Measurements from ENCODE around the gene LYRM9.
"Not testable (repeated sequence)": the region's sequence is repeated elsewhere in the genome, so short reads cannot be mapped to it uniquely, and the experiment has no call there.

LYRM9 gene

GRCh38 chr17:27872776-27873175 lies 20.4 kb downstream of the LYRM9 start:
- no peak for DNase-seq

- no peak for DNase-seq
These were observed 21.8 kb downstream of the LYRM9 start for GRCh38 chr17:27871407-27871806.

GRCh38 chr17:27870345-27870744 lies 22.8 kb downstream of the LYRM9 start:
- no peak for DNase-seq

- DNase-seq = no peak
These were observed 24.6 kb downstream of the LYRM9 start for GRCh38 chr17:27868565-27868964.

GRCh38 chr17:27862840-27863239 lies 30.3 kb downstream of the LYRM9 start:
- DNase-seq = no peak

- DNase-seq = no peak
These were observed 31.2 kb downstream of the LYRM9 start for GRCh38 chr17:27862004-27862403.

GRCh38 chr17:27860971-27861664 lies 32.0 kb downstream of the LYRM9 start:
- DNase-seq = no peak

- no peak for DNase-seq
These were observed 34.4 kb downstream of the LYRM9 start for GRCh38 chr17:27858621-27859305.

GRCh38 chr17:27856676-27857432 lies 36.3 kb downstream of the LYRM9 start:
- no peak for DNase-seq

GRCh38 chr17:27855454-27855853 lies 37.7 kb downstream of the LYRM9 start:
- DNase-seq = no peak

GRCh38 chr17:27854163-27854562 lies 39.0 kb downstream of the LYRM9 start:
- DNase-seq = no peak

- DNase-seq = no peak
These were observed 40.1 kb downstream of the LYRM9 start for GRCh38 chr17:27853091-27853490.

- no peak for DNase-seq
These were observed 43.5 kb downstream of the LYRM9 start for GRCh38 chr17:27849474-27850185.

- DNase-seq = peak; percentile 56
These were observed 44.2 kb downstream of the LYRM9 start for GRCh38 chr17:27848931-27849330.

GRCh38 chr17:27846808-27847307 lies 46.3 kb downstream of the LYRM9 start:
- DNase-seq = not testable (repeated sequence)

- no peak for DNase-seq
These were observed 47.0 kb downstream of the LYRM9 start for GRCh38 chr17:27846042-27846655.

- DNase-seq = no peak
These were observed 47.7 kb downstream of the LYRM9 start for GRCh38 chr17:27845264-27846041.

GRCh38 chr17:27840688-27841087 lies 52.5 kb downstream of the LYRM9 start:
- DNase-seq = no peak

GRCh38 chr17:27840406-27840678 lies 52.8 kb downstream of the LYRM9 start:
- not testable (repeated sequence) for DNase-seq

GRCh38 chr17:27839571-27840405 lies 53.4 kb downstream of the LYRM9 start:
- not testable (repeated sequence) for DNase-seq

GRCh38 chr17:27838607-27839006 lies 54.6 kb downstream of the LYRM9 start:
- not testable (repeated sequence) for DNase-seq

All from NCI-H1436 (cell line).